ENCODE results near the gene ZBTB17.

GRCh38 chr1:15963363-15963967, 12.4 kb downstream of the ZBTB17 start:
- TF ChIP-seq CTCF (IDR thresholded peaks at IDR 0.05), result no peak
- no peak for TF ChIP-seq POLR2A (IDR thresholded peaks at IDR 0.05)

Data from heart left ventricle (tissue), 13 donors.